Left ventricle myocardium inferior (tissue), 1 donor: ENCODE measurements around the gene RGL1. TPM values are rescaled to one million over a fixed set of nuclear protein-coding genes. Genes with fewer than 3 reads are reported as not detected.

Experiments
- DNase-seq: peaks from one replicate; pipeline ENCODE4 v3.0.0-alpha.2; 2020
- H3K27ac ChIP-seq: fragments of 200-600 bp; replicated peaks from 2 replicates; pipeline ENCODE4 v1.8.0; 2021
- H3K27me3 ChIP-seq: fragments of 200-600 bp; 2 replicates; pipeline ENCODE4 v1.8.0; 2021; ENCODE audit warnings: low read depth
- H3K36me3 ChIP-seq: fragments of 200-600 bp; 2 replicates; pipeline ENCODE4 v1.8.0; 2021
- H3K4me1 ChIP-seq: fragments of 200-600 bp; 2 replicates; pipeline ENCODE4 v1.8.0; 2021
- H3K4me3 ChIP-seq: fragments of 200-600 bp; 2 replicates; pipeline ENCODE4 v1.8.0; 2021; ENCODE audit warnings: mild to moderate bottlenecking, moderate library complexity
- H3K9me3 ChIP-seq: fragments of 200-600 bp; replicated peaks from 2 replicates; pipeline ENCODE4 v1.8.0; 2021
- CTCF ChIP-seq: fragments of 200-600 bp; IDR thresholded peaks from 2 replicates; pipeline ENCODE4 v1.8.0; 2021; ENCODE audit warnings: antibody characterized with exemption, mild to moderate bottlenecking, borderline replicate concordance
- intact Hi-C: fragments of 100-400 bp; cut with micrococcal nuclease; formaldehyde crosslinking; loops from one replicate; pipeline ENCODE4 v1.11.0; 2022
- total RNA-seq: library from RNA; stranded (reverse); fragmentation: NEBNext Ultra II Directional; extraction: Animal tissue kit (Norgen Biotek cat#: 25700); gene quantifications from one replicate; pipeline ENCODE4 v1.2.1, GENCODE V29; 2021
- donor health status: DM: no; HTN: yes; CAD: no; lungs with severe emphysema.

Gene RGL1
- total RNA-seq, 1 donor from 2014 or later = 19.4 TPM

GRCh38 chr1:183946320-183946613 is 141.3 kb downstream of the RGL1 start:
- peaks cover 7% of the 10 kb centered on the region for H3K4me1 ChIP-seq
- intact Hi-C loops = no loop called here
- peak overlapping the region; percentile 42 for H3K27ac ChIP-seq
- H3K27me3 ChIP-seq = no peaks in the 10 kb centered on the region
- no peaks in the 10 kb centered on the region for H3K9me3 ChIP-seq
- H3K4me3 ChIP-seq = no peak overlapping the region
- DNase-seq = no peak
- peaks cover 28% of the 10 kb centered on the region for H3K36me3 ChIP-seq
- no peak for TF ChIP-seq CTCF

GRCh38 chr1:183947988-183948387 is 143.1 kb downstream of the RGL1 start:
- no peak for TF ChIP-seq CTCF
- intact Hi-C loops = no loop called here
- H3K27me3 ChIP-seq = no peaks in the 10 kb centered on the region

GRCh38 chr1:183952101-183952500 is 147.2 kb downstream of the RGL1 start:
- intact Hi-C loops = no loop called here
- Histone ChIP-seq H3K4me1 (peaks cover 23% of the 10 kb centered on the region), H3K36me3 (peaks cover 21% of the 10 kb centered on the region), H3K27ac (peak overlapping the region; percentile 77), H3K4me3 (no peak overlapping the region), H3K27me3 (no peaks in the 10 kb centered on the region), H3K9me3 (peaks cover 4% of the 10 kb centered on the region)
- no peak for DNase-seq
- no peak for TF ChIP-seq CTCF

More at GRCh38 chr1:183947988-183948387, 143.1 kb downstream of the RGL1 start:
- Histone ChIP-seq H3K9me3 (peaks cover 4% of the 10 kb centered on the region), H3K4me1 (peaks cover 12% of the 10 kb centered on the region), H3K36me3 (peaks cover 28% of the 10 kb centered on the region), H3K4me3 (no peak overlapping the region), H3K27ac (no peak overlapping the region)
- no peak for DNase-seq

GRCh38 chr1:183953031-183953430 is 148.1 kb downstream of the RGL1 start:
- Histone ChIP-seq H3K4me3 (no peak overlapping the region), H3K9me3 (peaks cover 4% of the 10 kb centered on the region), H3K27me3 (no peaks in the 10 kb centered on the region), H3K27ac (peak overlapping the region; percentile 77), H3K4me1 (peaks cover 23% of the 10 kb centered on the region), H3K36me3 (peaks cover 21% of the 10 kb centered on the region)
- DNase-seq = no peak
- no peak for TF ChIP-seq CTCF
- intact Hi-C loops = no loop called here

GRCh38 chr1:183954496-183954895 is 149.6 kb downstream of the RGL1 start:
- peaks cover 4% of the 10 kb centered on the region for H3K9me3 ChIP-seq
- no peak overlapping the region for H3K4me3 ChIP-seq
- H3K4me1 ChIP-seq = peaks cover 23% of the 10 kb centered on the region
- TF ChIP-seq CTCF = no peak
- H3K36me3 ChIP-seq = peaks cover 11% of the 10 kb centered on the region
- H3K27me3 ChIP-seq = no peaks in the 10 kb centered on the region
- intact Hi-C loops = no loop called here
- peak overlapping the region; percentile 77 for H3K27ac ChIP-seq
- no peak for DNase-seq

GRCh38 chr1:183956559-183957188 is 151.8 kb downstream of the RGL1 start:
- peaks cover 23% of the 10 kb centered on the region for H3K4me1 ChIP-seq
- intact Hi-C loops = no loop called here

More at GRCh38 chr1:183956559-183957188, 151.8 kb downstream of the RGL1 start:
- no peak for DNase-seq
- H3K9me3 ChIP-seq = peaks cover 4% of the 10 kb centered on the region
- no peak overlapping the region for H3K4me3 ChIP-seq
- no peaks in the 10 kb centered on the region for H3K36me3 ChIP-seq
- H3K27ac ChIP-seq = peak overlapping the region; percentile 80
- TF ChIP-seq CTCF = no peak
- H3K27me3 ChIP-seq = no peaks in the 10 kb centered on the region
